ENCODE data around the gene CACNB2.

- no peak for TF ChIP-seq CTCF (conservative IDR thresholded peaks at IDR 0.05; ENCODE audit: low read depth, low read length)
- TF ChIP-seq EZH2phosphoT487 (IDR thresholded peaks at IDR 0.05; ENCODE audit: borderline replicate concordance, low read length): no peak
- TF ChIP-seq EZH2 (IDR thresholded peaks at IDR 0.05; ENCODE audit: low read length, unreplicated experiment): no peak
These were observed 219.6 kb downstream of the CACNB2 start for GRCh38 chr10:18359812-18360211.
